Mesodermal cell (in vitro differentiated cells): Measurements from ENCODE around the gene PLD1.

Source experiments
- H3K27ac ChIP-seq: 2 replicates; pipeline ENCODE4 v1.7.0; 2013; ENCODE audit warnings: mild to moderate bottlenecking, low read depth, low read length, moderate library complexity; ENCODE audit not compliant: severe bottlenecking
- H3K36me3 ChIP-seq: 2 replicates; pipeline ENCODE4 v1.7.1; 2013; ENCODE audit warnings: mild to moderate bottlenecking, low read length, moderate library complexity; ENCODE audit not compliant: control insufficient read depth, insufficient read depth
- H3K4me1 ChIP-seq: one replicate; pipeline ENCODE4 v1.7.1; 2013; ENCODE audit warnings: mild to moderate bottlenecking, low read length; ENCODE audit not compliant: insufficient read depth, control insufficient read depth, poor library complexity, severe bottlenecking
- H3K4me3 ChIP-seq: 2 replicates; pipeline ENCODE4 v1.7.0; 2013; ENCODE audit warnings: low read length, control low read depth, mild to moderate bottlenecking; ENCODE audit not compliant: insufficient read depth, poor library complexity, severe bottlenecking; ENCODE audit errors: extremely low read depth
- H3K9me3 ChIP-seq: 2 replicates; pipeline ENCODE4 v1.7.1; 2013; ENCODE audit warnings: mild to moderate bottlenecking, low read length, moderate library complexity; ENCODE audit not compliant: control insufficient read depth
- WGBS, 2 experiments: methylation state at CpG; one replicate each; pipeline ENCODE4 v1.1.5; 2013; ENCODE audit warnings: missing lambda C conversion rate in 2 of 2; ENCODE audit not compliant: insufficient coverage in 2 of 2; 5-methylcytosine and 5-hydroxymethylcytosine counted together

PLD1 gene

GRCh38 chr3:171561596-171562323 is 248.5 kb downstream of the PLD1 start:
- WGBS, 2 experiments, result 100% methylated on average over 4 of the region's 5 CpGs; no CpG with 5 or more reads in 1 of the 2 experiments
- no peak overlapping the region for H3K4me3 ChIP-seq
- no peaks in the 10 kb centered on the region for H3K36me3 ChIP-seq
- H3K4me1 ChIP-seq, result peaks cover 19% of the 10 kb centered on the region
- no peak overlapping the region for H3K27ac ChIP-seq
- no peaks in the 10 kb centered on the region for H3K9me3 ChIP-seq

GRCh38 chr3:171559586-171559985 is 250.7 kb downstream of the PLD1 start:
- Histone ChIP-seq H3K27ac (no peak overlapping the region), H3K36me3 (no peaks in the 10 kb centered on the region), H3K4me3 (no peak overlapping the region), H3K9me3 (no peaks in the 10 kb centered on the region), H3K4me1 (peaks cover 4% of the 10 kb centered on the region)
- 74 to 85% methylated on average over 5 of the region's 7 CpGs for WGBS, 2 experiments

GRCh38 chr3:171558188-171558696 is 252.0 kb downstream of the PLD1 start:
- no peaks in the 10 kb centered on the region for H3K4me1 ChIP-seq
- 82 to 89% methylated on average over 2 of the region's 3 CpGs for WGBS, 2 experiments
- no peak overlapping the region for H3K4me3 ChIP-seq
- H3K36me3 ChIP-seq, result no peaks in the 10 kb centered on the region
- no peak overlapping the region for H3K27ac ChIP-seq
- no peaks in the 10 kb centered on the region for H3K9me3 ChIP-seq

GRCh38 chr3:171557173-171557572 is 253.1 kb downstream of the PLD1 start:
- no peaks in the 10 kb centered on the region for H3K4me1 ChIP-seq

GRCh38 chr3:171556574-171557145 is 253.6 kb downstream of the PLD1 start:
- Histone ChIP-seq H3K4me3 (no peak overlapping the region), H3K36me3 (no peaks in the 10 kb centered on the region), H3K4me1 (no peaks in the 10 kb centered on the region), H3K27ac (no peak overlapping the region), H3K9me3 (no peaks in the 10 kb centered on the region)
- WGBS, 2 experiments, result 78 to 100% methylated on average over 2 of the region's 4 CpGs

More at GRCh38 chr3:171557173-171557572, 253.1 kb downstream of the PLD1 start:
- H3K4me3 ChIP-seq, result no peak overlapping the region
- no peaks in the 10 kb centered on the region for H3K36me3 ChIP-seq
- H3K9me3 ChIP-seq, result no peaks in the 10 kb centered on the region
- H3K27ac ChIP-seq, result no peak overlapping the region

GRCh38 chr3:171556148-171556547 is 254.1 kb downstream of the PLD1 start:
- Histone ChIP-seq H3K36me3 (no peaks in the 10 kb centered on the region), H3K9me3 (no peaks in the 10 kb centered on the region), H3K4me3 (no peak overlapping the region), H3K4me1 (no peaks in the 10 kb centered on the region), H3K27ac (no peak overlapping the region)
- 53 to 65% methylated on average over 4 to 5 of the region's 5 CpGs for WGBS, 2 experiments

- 92 to 95% methylated on average over 2 of the region's 2 CpGs for WGBS, 2 experiments
- no peak overlapping the region for H3K27ac ChIP-seq
- H3K9me3 ChIP-seq, result no peaks in the 10 kb centered on the region
- peaks cover 7% of the 10 kb centered on the region for H3K4me1 ChIP-seq
- H3K36me3 ChIP-seq, result no peaks in the 10 kb centered on the region
- H3K4me3 ChIP-seq, result no peak overlapping the region
These were observed 257.2 kb downstream of the PLD1 start for GRCh38 chr3:171553086-171553485.

- H3K27ac ChIP-seq, result no peak overlapping the region
- H3K4me3 ChIP-seq, result no peak overlapping the region
- WGBS, 2 experiments, result 100% methylated on average over 1 of the region's 1 CpG
- peaks cover 7% of the 10 kb centered on the region for H3K4me1 ChIP-seq
- no peaks in the 10 kb centered on the region for H3K9me3 ChIP-seq
- H3K36me3 ChIP-seq, result no peaks in the 10 kb centered on the region
These were observed 257.8 kb downstream of the PLD1 start for GRCh38 chr3:171552531-171552930.

- H3K4me3 ChIP-seq, result no peak overlapping the region
- no peak overlapping the region for H3K27ac ChIP-seq
- H3K4me1 ChIP-seq, result peaks cover 7% of the 10 kb centered on the region
- no peaks in the 10 kb centered on the region for H3K36me3 ChIP-seq
- no peaks in the 10 kb centered on the region for H3K9me3 ChIP-seq
- 100% methylated on average over 1 of the region's 1 CpG for WGBS, 2 experiments
These were observed 259.0 kb downstream of the PLD1 start for GRCh38 chr3:171551296-171551695.
